ENCODE data around the gene TMEM150A.
"Not testable (repeated sequence)": the region's sequence is repeated elsewhere in the genome, so short reads cannot be mapped to it uniquely, and the experiment has no call there.

The TMEM150A gene

GRCh38 chr2:85566265-85566664, 36.2 kb downstream of the TMEM150A start:
- no peak for DNase-seq (ENCODE audit: extremely low read depth, low read depth)
- no peak for TF ChIP-seq CTCF (IDR thresholded peaks at IDR 0.05; ENCODE audit: low read depth, low read length, missing control alignments)
- H3K4me3 ChIP-seq (replicated peaks; ENCODE audit: low read depth, low read length), result no peak overlapping the region

GRCh38 chr2:85564144-85564563, 38.3 kb downstream of the TMEM150A start:
- no peak for TF ChIP-seq CTCF (IDR thresholded peaks at IDR 0.05; ENCODE audit: low read depth, low read length, missing control alignments)
- no peak for DNase-seq (ENCODE audit: extremely low read depth, low read depth)
- no peak overlapping the region for H3K4me3 ChIP-seq (replicated peaks; ENCODE audit: low read depth, low read length)

GRCh38 chr2:85561280-85562212, 41.0 kb downstream of the TMEM150A start, which contains the start of gene GGCX:
Gene GGCX (minus strand): TSS chr2:85561493. CDS start chr2:85561428, 65 bp downstream.
- no peak for TF ChIP-seq CTCF (IDR thresholded peaks at IDR 0.05; ENCODE audit: low read depth, low read length, missing control alignments)
- no peak for DNase-seq (ENCODE audit: extremely low read depth, low read depth)
- H3K4me3 ChIP-seq (replicated peaks; ENCODE audit: low read depth, low read length), result peak within 1 kb of the TSS; percentile 87

- DNase-seq (ENCODE audit: extremely low read depth, low read depth), result no peak
- TF ChIP-seq CTCF (IDR thresholded peaks at IDR 0.05; ENCODE audit: low read depth, low read length, missing control alignments), result no peak
- H3K4me3 ChIP-seq (replicated peaks; ENCODE audit: low read depth, low read length), result peak overlapping the region; percentile 87
These were observed 41.7 kb downstream of the TMEM150A start for GRCh38 chr2:85560812-85561279.

GRCh38 chr2:85560403-85560726, 42.1 kb downstream of the TMEM150A start:
- H3K4me3 ChIP-seq (replicated peaks; ENCODE audit: low read depth, low read length), result peak overlapping the region; percentile 87
- DNase-seq (ENCODE audit: extremely low read depth, low read depth), result not testable (repeated sequence)

GRCh38 chr2:85558160-85558559, 44.3 kb downstream of the TMEM150A start:
- no peak overlapping the region for H3K4me3 ChIP-seq (replicated peaks; ENCODE audit: low read depth, low read length)
- no peak for TF ChIP-seq CTCF (IDR thresholded peaks at IDR 0.05; ENCODE audit: low read depth, low read length, missing control alignments)
- no peak for DNase-seq (ENCODE audit: extremely low read depth, low read depth)

GRCh38 chr2:85557130-85557529, 45.4 kb downstream of the TMEM150A start:
- TF ChIP-seq CTCF (IDR thresholded peaks at IDR 0.05; ENCODE audit: low read depth, low read length, missing control alignments), result no peak
- H3K4me3 ChIP-seq (replicated peaks; ENCODE audit: low read depth, low read length), result no peak overlapping the region
- DNase-seq (ENCODE audit: extremely low read depth, low read depth), result no peak
